ENCODE measurements around the gene RIPOR2. TPM values are rescaled to one million over a fixed set of nuclear protein-coding genes. Genes with fewer than 3 reads are reported as not detected.

RIPOR2 gene
- total RNA-seq, 2 experiments from 2014 or later = 18.0 to 28.9 TPM

DNA sequence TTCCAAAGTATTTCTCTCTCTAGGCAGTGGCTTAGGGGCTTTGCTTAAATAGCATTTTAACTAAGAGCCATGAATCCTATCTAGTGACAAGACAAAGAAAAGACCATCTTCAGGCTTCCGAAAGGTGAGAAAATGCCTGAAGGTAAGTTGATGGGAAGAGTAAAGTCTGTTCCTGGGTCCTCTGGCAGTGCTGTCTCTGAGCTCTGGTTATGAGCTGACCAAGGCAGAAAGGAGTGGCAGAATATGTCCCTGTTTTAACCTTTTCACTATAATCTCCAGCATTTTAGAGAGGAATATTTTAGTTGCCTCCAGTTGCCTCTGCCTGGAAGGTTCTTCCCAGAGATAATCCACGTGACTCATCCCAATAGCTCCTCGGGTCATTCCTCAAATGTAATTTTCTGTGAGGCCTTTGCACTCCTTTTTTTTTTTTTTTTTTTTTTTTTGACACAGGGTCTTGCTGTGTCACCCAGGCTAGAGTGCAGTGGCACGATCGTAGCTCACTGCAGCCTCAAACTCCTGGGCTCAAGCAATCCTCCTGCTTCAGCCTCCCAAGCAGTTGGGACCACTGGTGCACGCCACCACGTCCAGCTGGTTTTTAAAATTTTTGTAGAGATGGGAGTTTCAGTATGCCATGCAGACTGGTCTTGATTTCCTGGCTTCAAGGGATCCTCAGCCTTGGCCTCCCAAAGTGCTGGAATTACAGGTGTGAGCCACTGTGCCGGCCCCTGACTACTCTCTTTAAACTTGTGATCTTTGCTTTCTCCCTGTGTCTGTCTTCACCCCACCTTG is 133.3 kb downstream of the RIPOR2 start:
- Histone ChIP-seq H3K4me3 (ENCODE audit: low read depth, low read length, poor library complexity, severe bottlenecking) (no peak overlapping the region), H3K4me1 (ENCODE audit: insufficient read depth, low read length, poor library complexity, severe bottlenecking) (no peaks in the 10 kb centered on the region), H2AFZ (ENCODE audit: low read length) (no peak overlapping the region), H3K79me2 (ENCODE audit: insufficient read depth, low read depth, low read length) (no peaks in the 10 kb centered on the region), H3K9me2 (ENCODE audit: insufficient read depth, low read length) (no peaks in the 10 kb centered on the region), H3K27ac (ENCODE audit: low read depth, low read length, poor library complexity, severe bottlenecking) (no peak overlapping the region), H3K4me2 (ENCODE audit: low read length) (no peak overlapping the region), H3K36me3 (ENCODE audit: insufficient read depth, low read length) (peaks cover 29% of the 10 kb centered on the region), H3K9me3 (ENCODE audit: low read length) (no peaks in the 10 kb centered on the region), H4K20me1 (ENCODE audit: insufficient read depth, low read length) (no peaks in the 10 kb centered on the region)
- BruUV-seq (replicated peaks) = no TSS peak
- TF ChIP-seq EZH2phosphoT487 (IDR thresholded peaks at IDR 0.05; ENCODE audit: borderline replicate concordance, low read depth, low read length) (no peak), CTCF (conservative IDR thresholded peaks at IDR 0.05; ENCODE audit: low read length) (no peak)
- ChIA-PET POLR2A (interaction anchor here (0.6 kb wide), 2 partner anchors 40 to 66 kb away, joined by 3 to 4 read pairs; no protein-coding TSS in a partner anchor), CTCF (ENCODE audit: unreplicated experiment) (no interaction called here)
- DNase-seq (ENCODE audit: low spot score) = no peak
- intact Hi-C loops (cut with micrococcal nuclease; ENCODE audit: unreplicated experiment) = no loop called here

GRCh38 chr6:24799541-24799915 is 136.2 kb downstream of the RIPOR2 start:
- H3K27ac ChIP-seq (ENCODE audit: low read depth, low read length, poor library complexity, severe bottlenecking) = no peak overlapping the region
- intact Hi-C loops (cut with micrococcal nuclease; ENCODE audit: unreplicated experiment) = no loop called here
- H3K4me2 ChIP-seq (ENCODE audit: low read length) = no peak overlapping the region
- no peak overlapping the region for H3K4me3 ChIP-seq (ENCODE audit: low read depth, low read length, poor library complexity, severe bottlenecking)
- ChIA-PET CTCF (ENCODE audit: unreplicated experiment) (no interaction called here), POLR2A (interaction anchor here (0.7 to 1.9 kb wide), 2 partner anchors 9 to 265 kb away, joined by 4 to 6 read pairs; no protein-coding TSS in a partner anchor)
- no peak overlapping the region for H2AFZ ChIP-seq (ENCODE audit: low read length)
- H3K9me3 ChIP-seq (ENCODE audit: low read length) = no peaks in the 10 kb centered on the region
- no peak for TF ChIP-seq EZH2phosphoT487 (IDR thresholded peaks at IDR 0.05; ENCODE audit: borderline replicate concordance, low read depth, low read length)
- no peak for TF ChIP-seq CTCF (conservative IDR thresholded peaks at IDR 0.05; ENCODE audit: low read length)
- BruUV-seq (replicated peaks) = no TSS peak
- no peaks in the 10 kb centered on the region for H3K79me2 ChIP-seq (ENCODE audit: insufficient read depth, low read depth, low read length)
- no peaks in the 10 kb centered on the region for H3K9me2 ChIP-seq (ENCODE audit: insufficient read depth, low read length)
- H3K4me1 ChIP-seq (ENCODE audit: insufficient read depth, low read length, poor library complexity, severe bottlenecking) = no peaks in the 10 kb centered on the region
- DNase-seq (ENCODE audit: low spot score) = no peak
- H4K20me1 ChIP-seq (ENCODE audit: insufficient read depth, low read length) = no peaks in the 10 kb centered on the region
- peaks cover 3% of the 10 kb centered on the region; the same call in 1 of the 2 replicates for H3K36me3 ChIP-seq (ENCODE audit: insufficient read depth, low read length)

Data from OCI-LY7 (cell line).